8988T (cell line): ENCODE measurements around the gene CYTH1.
"Not testable (repeated sequence)": the region's sequence is repeated elsewhere in the genome, so short reads cannot be mapped to it uniquely, and the experiment has no call there.

Experiments
- DNase-seq: peaks from one replicate; pipeline ENCODE4 v3.0.0; 2011

Gene CYTH1

GRCh38 chr17:78687125-78687524 is 94.9 kb downstream of the CYTH1 start:
- no peak for DNase-seq

GRCh38 chr17:78684026-78684425 is 98.0 kb downstream of the CYTH1 start:
- DNase-seq, result no peak

GRCh38 chr17:78683408-78683961 is 98.6 kb downstream of the CYTH1 start:
- no peak for DNase-seq

- DNase-seq, result no peak
These were observed 99.7 kb downstream of the CYTH1 start for GRCh38 chr17:78682363-78682762.

GRCh38 chr17:78680436-78680835 is 101.6 kb downstream of the CYTH1 start:
- DNase-seq, result no peak

- no peak for DNase-seq
These were observed 102.3 kb downstream of the CYTH1 start for GRCh38 chr17:78679495-78680395.

- no peak for DNase-seq
These were observed 103.4 kb downstream of the CYTH1 start for GRCh38 chr17:78678711-78679110.

- DNase-seq, result no peak
These were observed 103.9 kb downstream of the CYTH1 start for GRCh38 chr17:78678222-78678557.

GRCh38 chr17:78677303-78678221 is 104.5 kb downstream of the CYTH1 start:
- DNase-seq, result no peak

- DNase-seq, result no peak
These were observed 105.4 kb downstream of the CYTH1 start for GRCh38 chr17:78676412-78677302.

- no peak for DNase-seq
These were observed 106.2 kb downstream of the CYTH1 start for GRCh38 chr17:78675836-78676235.

GRCh38 chr17:78675316-78675616 is 106.8 kb downstream of the CYTH1 start:
- DNase-seq, result no peak

GRCh38 chr17:78674595-78675315 is 107.3 kb downstream of the CYTH1 start:
- DNase-seq, result no peak

GRCh38 chr17:78674156-78674555 is 107.9 kb downstream of the CYTH1 start:
- DNase-seq, result no peak

GRCh38 chr17:78673395-78673794 is 108.7 kb downstream of the CYTH1 start:
- DNase-seq, result no peak

GRCh38 chr17:78672871-78673371 is 109.2 kb downstream of the CYTH1 start:
- no peak for DNase-seq

GRCh38 chr17:78672005-78672404 is 110.1 kb downstream of the CYTH1 start:
- DNase-seq, result no peak

GRCh38 chr17:78671726-78672001 is 110.4 kb downstream of the CYTH1 start:
- DNase-seq, result not testable (repeated sequence)

GRCh38 chr17:78670850-78671725 is 111.0 kb downstream of the CYTH1 start:
- no peak for DNase-seq

GRCh38 chr17:78669975-78670518 is 112.0 kb downstream of the CYTH1 start:
- DNase-seq, result no peak
